SK-N-SH (cell line): ENCODE results near the gene NOTCH4. TPM values are rescaled to one million over a fixed set of nuclear protein-coding genes. Genes with fewer than 3 reads are reported as not detected.

Source experiments
- CTCF ChIA-PET: fragments of 300-600, 350-600 bp; formaldehyde crosslinking; extraction: SDS; loops from one replicate; lab custom pipeline; 2021; lab: Yijun Ruan, JAX
- POLR2A ChIA-PET: fragments of 350-600 bp; sonication (Branson Sonifier 250); formaldehyde crosslinking; extraction: SDS; loops from one replicate; lab custom pipeline; 2020; ENCODE audit warnings: antibody characterized with exemption, inconsistent platforms; lab: Yijun Ruan, JAX
- DNase-seq: peaks from one replicate; pipeline ENCODE4 v3.0.0; 2012
- H2AFZ ChIP-seq: fragments of 200-600 bp; sonication (generic); 2 replicates; pipeline ENCODE4 v1.8.1; 2016; ENCODE audit warnings: antibody characterized with exemption, mild to moderate bottlenecking, low read depth
- H3F3A ChIP-seq: fragments of 200-600 bp; sonication (generic); replicated peaks from 2 replicates; pipeline ENCODE3; 2016; ENCODE audit warnings: antibody characterized with exemption, mild to moderate bottlenecking; ENCODE audit not compliant: insufficient read depth
- H3K27ac ChIP-seq, 2 experiments: fragments of 200-500 bp in 1 of 2; fragments of 200-600 bp in 1 of 2; sonication (Bioruptor generic) in 1 of 2; sonication (generic), shearing (Covaris generic) in 1 of 2; 2 replicates each; pipeline versions ENCODE4 v1.5.1 to v1.6.1; 2014 to 2016; ENCODE audit warnings: low read depth in 2 of 2, inconsistent platforms in 1 of 2, low read length in 1 of 2, mild to moderate bottlenecking in 1 of 2, mixed read lengths in 1 of 2
- H3K27me3 ChIP-seq: fragments of 200-600 bp; sonication (generic), shearing (Covaris generic); 2 replicates; pipeline ENCODE4 v1.6.1; 2016; ENCODE audit warnings: mixed run types; ENCODE audit not compliant: insufficient read depth
- H3K36me3 ChIP-seq, 2 experiments: fragments of 200-500 bp in 1 of 2; fragments of 200-600 bp in 1 of 2; sonication (Bioruptor generic) in 1 of 2; sonication (generic) in 1 of 2; replicated peaks in 1 of 2; 2 replicates each; pipeline versions ENCODE3 to v1.5.1; 2014 to 2016; ENCODE audit warnings: low read length in 1 of 2, mild to moderate bottlenecking in 1 of 2; ENCODE audit not compliant: insufficient read depth in 2 of 2, control insufficient read depth in 1 of 2
- H3K4me1 ChIP-seq, 2 experiments: fragments of 200-500 bp in 1 of 2; fragments of 200-600 bp in 1 of 2; sonication (Bioruptor generic) in 1 of 2; sonication (generic), shearing (Covaris generic) in 1 of 2; 2 replicates each; pipeline versions ENCODE4 v1.5.1 to v1.6.1; 2014 to 2016; ENCODE audit warnings: low read depth in 1 of 2, low read length in 1 of 2, mixed run types in 1 of 2; ENCODE audit not compliant: insufficient read depth in 2 of 2, control insufficient read depth in 1 of 2
- H3K4me2 ChIP-seq: fragments of 200-600 bp; sonication (generic), shearing (Covaris generic); 2 replicates; pipeline ENCODE4 v1.6.1; 2017; ENCODE audit warnings: mixed run types
- H3K4me3 ChIP-seq, 2 experiments: fragments of 200-500 bp in 1 of 2; fragments of 200-600 bp in 1 of 2; sonication (Bioruptor generic) in 1 of 2; sonication (generic), shearing (Covaris generic) in 1 of 2; 2 replicates each; pipeline versions ENCODE4 v1.5.1 to v1.8.1; 2014 to 2016; ENCODE audit warnings: low read depth in 2 of 2, inconsistent platforms in 1 of 2, low read length in 1 of 2, mild to moderate bottlenecking in 1 of 2, mixed read lengths in 1 of 2, moderate library complexity in 1 of 2
- H3K79me2 ChIP-seq: fragments of 200-600 bp; sonication (generic); 2 replicates; pipeline ENCODE4 v1.8.1; 2017; ENCODE audit warnings: mild to moderate bottlenecking; ENCODE audit not compliant: insufficient read depth
- H3K9ac ChIP-seq: fragments of 200-600 bp; sonication (generic); 2 replicates; pipeline ENCODE4 v1.6.1; 2017; ENCODE audit warnings: mixed run types
- H3K9me2 ChIP-seq: fragments of 200-600 bp; sonication (generic); 2 replicates; pipeline ENCODE4 v1.6.1; 2017; ENCODE audit warnings: mixed run types
- H3K9me3 ChIP-seq: fragments of 200-600 bp; sonication (generic); 2 replicates; pipeline ENCODE4 v1.6.1; 2017; ENCODE audit warnings: mixed run types, mild to moderate bottlenecking, moderate library complexity
- H4K20me1 ChIP-seq: fragments of 200-600 bp; sonication (generic); 2 replicates; pipeline ENCODE4 v1.6.1; 2017; ENCODE audit warnings: mild to moderate bottlenecking, mixed run types; ENCODE audit not compliant: insufficient read depth
- CHD2 ChIP-seq: fragments of 150-350 bp; IDR thresholded peaks from 2 replicates; pipeline ENCODE4 v1.6.1; 2018; ENCODE audit warnings: low read length; ENCODE audit not compliant: partially characterized antibody
- FOSL2 ChIP-seq: IDR thresholded peaks from 2 replicates; pipeline ENCODE4 v1.4.0; 2012; ENCODE audit warnings: low read depth, mild to moderate bottlenecking, moderate library complexity, borderline replicate concordance
- FOXJ3 ChIP-seq: sonication (generic); formaldehyde crosslinking; IDR thresholded peaks from 2 replicates; pipeline ENCODE4 v1.5.1; 2020; ENCODE audit warnings: mild to moderate bottlenecking, missing genetic modification reagents
- GATA2 ChIP-seq: sonication (generic); formaldehyde crosslinking; IDR thresholded peaks from 2 replicates; pipeline ENCODE4 v1.5.0; 2020; ENCODE audit warnings: mild to moderate bottlenecking, missing genetic modification reagents
- JUND ChIP-seq: IDR thresholded peaks from 2 replicates; pipeline ENCODE4 v1.4.0; 2012
- MEF2A ChIP-seq: IDR thresholded peaks from 2 replicates; pipeline ENCODE4 v1.4.0; 2012; ENCODE audit warnings: low read depth, borderline replicate concordance
- MXI1 ChIP-seq: IDR thresholded peaks from 2 replicates; pipeline ENCODE4 v1.6.1; 2012; ENCODE audit warnings: mild to moderate bottlenecking, low read depth, low read length, improper control_type of control experiment
- NFIC ChIP-seq: IDR thresholded peaks from 2 replicates; pipeline ENCODE4 v1.4.0; 2012; ENCODE audit warnings: borderline replicate concordance
- POLR2AphosphoS5 ChIP-seq: IDR thresholded peaks from 2 replicates; pipeline ENCODE4 v1.6.1; 2012; ENCODE audit warnings: low read depth, low read length
- RAD21 ChIP-seq: IDR thresholded peaks from 2 replicates; pipeline ENCODE4 v1.6.1; 2012; ENCODE audit warnings: mild to moderate bottlenecking, low read length
- RXRA ChIP-seq: IDR thresholded peaks from 2 replicates; pipeline ENCODE4 v1.4.0; 2012; ENCODE audit warnings: low read depth, mild to moderate bottlenecking, borderline replicate concordance
- TCF12 ChIP-seq: IDR thresholded peaks from 2 replicates; pipeline ENCODE4 v1.4.0; 2012
- YY1 ChIP-seq: IDR thresholded peaks from 2 replicates; pipeline ENCODE4 v1.4.0; 2012; ENCODE audit warnings: low read depth, mild to moderate bottlenecking
- WGBS: methylation state at CpG from one replicate; pipeline ENCODE4 v1.1.6; 2017; ENCODE audit warnings: low lambda C conversion rate; 5-methylcytosine and 5-hydroxymethylcytosine counted together
- polyA plus RNA-seq, 3 experiments: library from polyadenylated mRNA; depleted of rRNA; stranded (reverse); fragments of >200 nt; gene quantifications; 2 replicates each; pipeline ENCODE4 v1.2.3, GENCODE V29; 2012
- TF ChIP-seq, protein P1 (sequence below): IDR thresholded peaks from 2 replicates; pipeline ENCODE4 v1.6.1; 2012; ENCODE audit warnings: mild to moderate bottlenecking, low read depth, low read length, moderate library complexity

The NOTCH4 gene
- polyA plus RNA-seq, 1 of the 3 experiments (the other 2 are of a cell fraction) = 2.5 TPM

DNA sequence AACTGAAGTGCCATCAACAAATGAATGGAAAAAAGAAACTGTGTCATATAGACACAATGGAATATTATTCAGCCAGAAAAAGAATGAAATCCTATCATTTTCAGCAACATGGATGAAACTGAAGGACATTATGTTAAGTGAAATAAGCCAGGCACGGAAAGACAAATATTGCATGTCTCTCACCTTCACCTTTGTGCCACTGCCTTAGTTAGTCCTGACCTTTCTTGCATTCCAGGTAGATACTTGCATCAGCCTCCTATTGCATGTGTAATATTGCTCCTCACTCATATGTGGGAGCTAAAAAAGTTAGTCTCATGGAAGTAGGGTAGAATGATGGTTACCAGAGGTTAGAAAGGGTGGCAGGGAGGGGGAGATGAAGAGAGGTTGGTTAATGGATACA is 14.9 kb downstream of the NOTCH4 start (continued):
- TF ChIP-seq RXRA (no peak), FOXJ3 (CRISPR knock-in tag) (no peak), TCF12 (no peak), FOSL2 (no peak), RAD21 (no peak), JUND (no peak), NFIC (no peak), POLR2AphosphoS5 (no peak), MEF2A (no peak), YY1 (no peak), GATA2 (CRISPR knock-in tag) (no peak), CHD2 (no peak)
- TF ChIP-seq, protein P1, sequence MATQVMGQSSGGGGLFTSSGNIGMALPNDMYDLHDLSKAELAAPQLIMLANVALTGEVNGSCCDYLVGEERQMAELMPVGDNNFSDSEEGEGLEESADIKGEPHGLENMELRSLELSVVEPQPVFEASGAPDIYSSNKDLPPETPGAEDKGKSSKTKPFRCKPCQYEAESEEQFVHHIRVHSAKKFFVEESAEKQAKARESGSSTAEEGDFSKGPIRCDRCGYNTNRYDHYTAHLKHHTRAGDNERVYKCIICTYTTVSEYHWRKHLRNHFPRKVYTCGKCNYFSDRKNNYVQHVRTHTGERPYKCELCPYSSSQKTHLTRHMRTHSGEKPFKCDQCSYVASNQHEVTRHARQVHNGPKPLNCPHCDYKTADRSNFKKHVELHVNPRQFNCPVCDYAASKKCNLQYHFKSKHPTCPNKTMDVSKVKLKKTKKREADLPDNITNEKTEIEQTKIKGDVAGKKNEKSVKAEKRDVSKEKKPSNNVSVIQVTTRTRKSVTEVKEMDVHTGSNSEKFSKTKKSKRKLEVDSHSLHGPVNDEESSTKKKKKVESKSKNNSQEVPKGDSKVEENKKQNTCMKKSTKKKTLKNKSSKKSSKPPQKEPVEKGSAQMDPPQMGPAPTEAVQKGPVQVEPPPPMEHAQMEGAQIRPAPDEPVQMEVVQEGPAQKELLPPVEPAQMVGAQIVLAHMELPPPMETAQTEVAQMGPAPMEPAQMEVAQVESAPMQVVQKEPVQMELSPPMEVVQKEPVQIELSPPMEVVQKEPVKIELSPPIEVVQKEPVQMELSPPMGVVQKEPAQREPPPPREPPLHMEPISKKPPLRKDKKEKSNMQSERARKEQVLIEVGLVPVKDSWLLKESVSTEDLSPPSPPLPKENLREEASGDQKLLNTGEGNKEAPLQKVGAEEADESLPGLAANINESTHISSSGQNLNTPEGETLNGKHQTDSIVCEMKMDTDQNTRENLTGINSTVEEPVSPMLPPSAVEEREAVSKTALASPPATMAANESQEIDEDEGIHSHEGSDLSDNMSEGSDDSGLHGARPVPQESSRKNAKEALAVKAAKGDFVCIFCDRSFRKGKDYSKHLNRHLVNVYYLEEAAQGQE = no peak

DNA sequence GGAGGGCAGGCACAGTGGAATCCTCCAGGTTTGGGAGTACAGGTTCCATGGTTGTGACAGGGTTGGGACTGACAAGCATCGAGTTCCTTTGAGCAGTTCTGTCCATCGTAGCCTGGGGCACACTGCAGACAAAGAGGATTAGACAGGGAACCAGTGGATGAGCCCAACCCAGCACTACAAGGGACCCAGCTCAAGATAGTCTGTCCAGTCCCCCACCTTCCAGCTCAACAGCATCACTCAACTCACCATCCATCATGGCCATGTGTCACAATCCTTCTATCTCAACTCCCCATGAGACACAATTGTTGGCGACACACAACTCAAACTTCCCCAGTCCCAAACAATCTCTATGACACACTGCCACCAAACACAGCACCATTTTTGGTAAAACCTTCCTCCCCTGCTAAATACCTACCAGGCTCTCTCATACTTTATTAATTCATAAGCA is 19.6 kb downstream of the NOTCH4 start:
- TF ChIP-seq, protein P1 = no peak
- TF ChIP-seq RAD21 = no peak
- TF ChIP-seq MXI1 = no peak
- TF ChIP-seq TCF12 = no peak
- no peak for TF ChIP-seq NFIC
- POLR2A ChIA-PET = interaction anchor here (1.2 kb wide), 1 partner anchor 9 kb away, joined by 4 read pairs; no protein-coding TSS in a partner anchor
- WGBS = 83% methylated on average over 1 of the region's 3 CpGs

More for the DNA sequence above, 19.6 kb downstream of the NOTCH4 start:
- Histone ChIP-seq H2AFZ (no peak overlapping the region), H3K9ac (no peak overlapping the region), H3K36me3 (no peaks in the 10 kb centered on the region), H3K27me3 (peaks cover 27% of the 10 kb centered on the region; the same call in 1 of the 2 replicates), H3K4me3 (no peak overlapping the region), H3K4me1 (no peaks in the 10 kb centered on the region), H3K9me3 (no peaks in the 10 kb centered on the region), H3K27ac (no peak overlapping the region), H3K9me2 (no peaks in the 10 kb centered on the region), H3K4me2 (no peak overlapping the region), H3F3A (no peaks in the 10 kb centered on the region), H3K79me2 (no peaks in the 10 kb centered on the region), H4K20me1 (no peaks in the 10 kb centered on the region)
- CTCF ChIA-PET = interaction anchor here (0.9 kb wide), 1 partner anchor 41 kb away, joined by 3 read pairs; no protein-coding TSS in a partner anchor
- no peak for DNase-seq
